Esophagus squamous epithelium (tissue), 4 donors: ENCODE results near the gene STX3.

Experiments used
- CTCF ChIP-seq, 6 experiments: fragments of 450-650 bp in 4 of 6; fragments of 200-600 bp in 2 of 6; sonication (generic) in 2 of 6; IDR thresholded peaks; one replicate each; pipeline ENCODE4 v1.5.1; 2016 to 2019; ENCODE audit warnings: antibody characterized with exemption in 6 of 6, mild to moderate bottlenecking in 4 of 6, moderate library complexity in 4 of 6
- POLR2A ChIP-seq, 4 donors: fragments of 450-650 bp; IDR thresholded peaks; one replicate each; pipeline ENCODE4 v1.6.1; 2017; ENCODE audit warnings: antibody characterized with exemption in 4 of 4, mild to moderate bottlenecking in 4 of 4, moderate library complexity in 3 of 4

DNA sequence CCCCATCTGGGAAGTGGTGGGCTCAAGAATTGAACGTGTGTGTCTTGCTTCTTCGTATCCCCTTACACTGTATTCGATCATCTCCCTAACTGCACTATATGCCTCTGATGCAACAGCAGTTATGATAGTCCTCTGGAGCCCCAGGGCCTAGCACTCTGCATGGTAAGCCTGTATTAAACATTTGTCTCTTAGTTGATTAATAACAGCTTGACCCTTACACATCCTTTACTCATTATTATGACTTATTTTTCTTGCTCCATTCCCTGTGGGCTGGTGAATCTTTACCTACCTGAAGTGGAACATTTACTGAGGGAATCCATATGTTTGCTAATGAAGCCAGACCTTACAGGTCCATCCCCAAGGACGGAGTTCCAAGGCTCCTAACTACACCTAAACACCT, 5.6 kb downstream of the STX3 start:
- TF ChIP-seq CTCF (IDR thresholded peaks at IDR 0.05) (no peak), POLR2A (IDR thresholded peaks at IDR 0.05) (no peak)
